ENCODE measurements around the gene CAPN8.
A peak's percentile ranks its signal among the peaks of the same experiment; 100 is the strongest.

Gene CAPN8

GRCh38 chr1:223609977-223610376, 55.5 kb downstream of the CAPN8 start:
- DNase-seq: peak; percentile 66

GRCh38 chr1:223609066-223609465, 56.4 kb downstream of the CAPN8 start:
- DNase-seq: no peak

GRCh38 chr1:223558512-223558911, 107.0 kb downstream of the CAPN8 start:
- no peak for DNase-seq

- no peak for DNase-seq
Observed at GRCh38 chr1:223557130-223557475, 108.4 kb downstream of the CAPN8 start.

GRCh38 chr1:223556414-223557129, 108.9 kb downstream of the CAPN8 start:
- DNase-seq: peak; percentile 51

- DNase-seq: no peak
Observed at GRCh38 chr1:223553957-223554356, 111.5 kb downstream of the CAPN8 start.

- no peak for DNase-seq
Observed at GRCh38 chr1:223551610-223552009, 113.9 kb downstream of the CAPN8 start.

- peak; percentile 16 for DNase-seq
Observed at GRCh38 chr1:223549740-223550139, 115.8 kb downstream of the CAPN8 start.

GRCh38 chr1:223547316-223548114, 118.0 kb downstream of the CAPN8 start:
- no peak for DNase-seq

GRCh38 chr1:223545343-223545742, 120.2 kb downstream of the CAPN8 start:
- DNase-seq: no peak

- DNase-seq: no peak
Observed at GRCh38 chr1:223543560-223543959, 121.9 kb downstream of the CAPN8 start.

- DNase-seq: no peak
Observed at GRCh38 chr1:223542831-223543230, 122.7 kb downstream of the CAPN8 start.

- no peak for DNase-seq
Observed at GRCh38 chr1:223540485-223541106, 124.9 kb downstream of the CAPN8 start.

GRCh38 chr1:223539750-223540149, 125.8 kb downstream of the CAPN8 start:
- no peak for DNase-seq

GRCh38 chr1:223538981-223539380, 126.5 kb downstream of the CAPN8 start:
- no peak for DNase-seq

- no peak for DNase-seq
Observed at GRCh38 chr1:223535319-223535718, 130.2 kb downstream of the CAPN8 start.

GRCh38 chr1:223534677-223535076, 130.8 kb downstream of the CAPN8 start:
- no peak for DNase-seq

- no peak for DNase-seq
Observed at GRCh38 chr1:223533708-223534107, 131.8 kb downstream of the CAPN8 start.

- DNase-seq: peak; percentile 77
Observed at GRCh38 chr1:223531742-223532341, 133.7 kb downstream of the CAPN8 start.

- DNase-seq: no peak
Observed at GRCh38 chr1:223525957-223526356, 139.5 kb downstream of the CAPN8 start.

- no peak for DNase-seq
Observed at GRCh38 chr1:223525546-223525945, 140.0 kb downstream of the CAPN8 start.

- no peak for DNase-seq
Observed at GRCh38 chr1:223524930-223525451, 140.5 kb downstream of the CAPN8 start.

GRCh38 chr1:223521150-223521549, 144.4 kb downstream of the CAPN8 start:
- no peak for DNase-seq

Data from NCI-H1436 (cell line).